H9 (cell line): ENCODE data around the gene RPLP2. TPM values are rescaled to one million over a fixed set of nuclear protein-coding genes. Genes with fewer than 3 reads are reported as not detected.
A peak's percentile ranks its signal among the peaks of the same experiment; 100 is the strongest.

Experiments
- DNase-seq: peaks from one replicate; pipeline ENCODE4 v3.0.0-alpha.2; 2017
- H2AFZ ChIP-seq: one replicate; pipeline ENCODE4 v1.6.1; 2013; ENCODE audit warnings: mild to moderate bottlenecking, low read length, control low read depth, moderate library complexity
- H2AK5ac ChIP-seq: 2 replicates; pipeline ENCODE4 v1.6.1; 2013; ENCODE audit warnings: low read length, control low read depth, mixed read lengths; ENCODE audit not compliant: insufficient read length
- H2BK120ac ChIP-seq: one replicate; pipeline ENCODE4 v1.6.1; 2013; ENCODE audit warnings: low read depth, mild to moderate bottlenecking, low read length, control low read depth, inconsistent platforms; ENCODE audit not compliant: poor library complexity, severe bottlenecking
- H2BK12ac ChIP-seq: 2 replicates; pipeline ENCODE4 v1.6.1; 2013; ENCODE audit warnings: low read length, control low read depth, mixed read lengths, low read depth; ENCODE audit not compliant: insufficient read length
- H2BK15ac ChIP-seq: 2 replicates; pipeline ENCODE4 v1.6.1; 2013; ENCODE audit warnings: low read depth, low read length, control low read depth
- H2BK20ac ChIP-seq: one replicate; pipeline ENCODE4 v1.6.1; 2013; ENCODE audit warnings: low read depth, mild to moderate bottlenecking, low read length, control low read depth, inconsistent platforms; ENCODE audit not compliant: poor library complexity, severe bottlenecking
- H2BK5ac ChIP-seq: 2 replicates; pipeline ENCODE4 v1.6.1; 2013; ENCODE audit warnings: low read length, control low read depth, mixed read lengths; ENCODE audit not compliant: insufficient read length
- H3K14ac ChIP-seq: 2 replicates; pipeline ENCODE4 v1.6.1; 2013; ENCODE audit warnings: low read length, control low read depth; ENCODE audit not compliant: insufficient read depth
- H3K18ac ChIP-seq: 2 replicates; pipeline ENCODE4 v1.6.1; 2013; ENCODE audit warnings: low read depth, mild to moderate bottlenecking, mixed read lengths, low read length, control low read depth; ENCODE audit not compliant: insufficient read length
- H3K23ac ChIP-seq: 2 replicates; pipeline ENCODE4 v1.6.1; 2013; ENCODE audit warnings: low read length, control low read depth, mixed read lengths, low read depth; ENCODE audit not compliant: insufficient read length
- H3K23me2 ChIP-seq: 2 replicates; pipeline ENCODE4 v1.6.1; 2013; ENCODE audit warnings: low read depth, mild to moderate bottlenecking, mixed read lengths, low read length, control low read depth; ENCODE audit not compliant: insufficient read length, poor library complexity, severe bottlenecking
- H3K27ac ChIP-seq: 2 replicates; pipeline ENCODE4 v1.5.1; 2013; ENCODE audit warnings: low read length, control low read depth, mixed read lengths, low read depth; ENCODE audit not compliant: insufficient read length
- H3K27me3 ChIP-seq: 2 replicates; pipeline ENCODE4 v1.6.1; 2013; ENCODE audit warnings: low read length, control low read depth, inconsistent platforms; ENCODE audit not compliant: insufficient read depth
- H3K4ac ChIP-seq: 2 replicates; pipeline ENCODE4 v1.6.1; 2013; ENCODE audit warnings: low read depth, mild to moderate bottlenecking, control low read depth, inconsistent platforms, low read length, moderate library complexity
- H3K4me1 ChIP-seq: 2 replicates; pipeline ENCODE4 v1.6.1; 2013; ENCODE audit warnings: low read length, control low read depth, inconsistent platforms; ENCODE audit not compliant: insufficient read depth
- H3K4me2 ChIP-seq: 2 replicates; pipeline ENCODE4 v1.6.1; 2013; ENCODE audit warnings: low read length, control low read depth, mixed read lengths; ENCODE audit not compliant: insufficient read length, insufficient read depth
- H3K56ac ChIP-seq: 2 replicates; pipeline ENCODE4 v1.6.1; 2013; ENCODE audit warnings: low read depth, mild to moderate bottlenecking, mixed read lengths, low read length, control low read depth; ENCODE audit not compliant: insufficient read length
- H3K79me1 ChIP-seq: 2 replicates; pipeline ENCODE4 v1.6.1; 2013; ENCODE audit warnings: low read depth, mild to moderate bottlenecking, moderate library complexity, low read length, control low read depth, inconsistent platforms; ENCODE audit not compliant: insufficient read depth, poor library complexity, severe bottlenecking
- H3K79me2 ChIP-seq: 2 replicates; pipeline ENCODE4 v1.6.1; 2013; ENCODE audit warnings: low read length, control low read depth, inconsistent platforms; ENCODE audit not compliant: insufficient read depth
- H3K9ac ChIP-seq: 2 replicates; pipeline ENCODE4 v1.6.1; 2013; ENCODE audit warnings: low read length, control low read depth, mixed read lengths; ENCODE audit not compliant: insufficient read length; ENCODE audit errors: extremely low read depth
- H3K9me3 ChIP-seq: one replicate; pipeline ENCODE4 v1.6.1; 2013; ENCODE audit warnings: low read depth, low read length, inconsistent platforms; ENCODE audit not compliant: control insufficient read depth
- H3T11ph ChIP-seq: one replicate; pipeline ENCODE4 v1.6.1; 2013; ENCODE audit warnings: mild to moderate bottlenecking, low read length, control low read depth, inconsistent platforms
- H4K20me1 ChIP-seq: one replicate; pipeline ENCODE4 v1.6.1; 2013; ENCODE audit not compliant: control insufficient read depth, insufficient read length, insufficient read depth
- H4K5ac ChIP-seq: 2 replicates; pipeline ENCODE4 v1.6.1; 2013; ENCODE audit warnings: low read depth, mild to moderate bottlenecking, mixed read lengths, low read length, control low read depth; ENCODE audit not compliant: insufficient read length
- H4K8ac ChIP-seq: replicated peaks from 2 replicates; pipeline ENCODE4 v1.6.1; 2013; ENCODE audit warnings: low read length, control low read depth, mixed read lengths, low read depth; ENCODE audit not compliant: insufficient read length
- H4K91ac ChIP-seq: 2 replicates; pipeline ENCODE4 v1.6.1; 2013; ENCODE audit warnings: low read depth, mild to moderate bottlenecking, moderate library complexity, mixed read lengths, low read length, control low read depth; ENCODE audit not compliant: insufficient read length
- H3K27ac Mint-ChIP-seq, 3 experiments: 2 replicates in 2 of 3; 3 replicates in 1 of 3; pipeline ENCODE4 v1.8.0; 2020 to 2021; ENCODE audit warnings: mixed read lengths in 3 of 3, mild to moderate bottlenecking in 1 of 3, moderate library complexity in 1 of 3
- H3K27me3 Mint-ChIP-seq: 2 replicates; pipeline ENCODE4 v1.8.0; 2021; ENCODE audit warnings: low read depth, mild to moderate bottlenecking, moderate library complexity, mixed read lengths
- H3K36me3 Mint-ChIP-seq, 3 experiments: 2 replicates in 2 of 3; 3 replicates in 1 of 3; pipeline ENCODE4 v1.8.0; 2020 to 2021; ENCODE audit warnings: low read depth in 3 of 3, mixed read lengths in 3 of 3; ENCODE audit not compliant: insufficient read depth in 1 of 3
- H3K4me1 Mint-ChIP-seq, 2 experiments: 2 replicates each; pipeline ENCODE4 v1.8.0; 2020; ENCODE audit warnings: mixed read lengths in 2 of 2
- H3K4me3 Mint-ChIP-seq, 2 experiments: 2 replicates in 1 of 2; 3 replicates in 1 of 2; pipeline ENCODE4 v1.8.0; 2020 to 2021; ENCODE audit warnings: mild to moderate bottlenecking in 2 of 2, mixed read lengths in 2 of 2, moderate library complexity in 1 of 2
- H3K9me3 Mint-ChIP-seq, 2 experiments: 2 replicates in 1 of 2; 3 replicates in 1 of 2; pipeline ENCODE4 v1.8.0; 2020; ENCODE audit warnings: mild to moderate bottlenecking in 2 of 2, mixed read lengths in 2 of 2, moderate library complexity in 1 of 2
- CTCF ChIP-seq: fragments of 200-600 bp; sonication (generic); conservative IDR thresholded peaks from 3 replicates; pipeline ENCODE4 v1.8.0; 2021; ENCODE audit warnings: antibody characterized with exemption, mild to moderate bottlenecking
- WGBS: extraction: QIAGEN DNeasy Blood & Tissue Kit; methylation state at CpG from one replicate; pipeline ENCODE4 v1.1.7; 2013; ENCODE audit warnings: missing lambda C conversion rate, low lambda C conversion rate, mixed read lengths; ENCODE audit not compliant: insufficient read length; ENCODE audit errors: extremely low coverage; 5-methylcytosine and 5-hydroxymethylcytosine counted together
- total RNA-seq: library from RNA; stranded (reverse); gene quantifications from 2 replicates; pipeline ENCODE4 v1.2.1, GENCODE V29; 2021

RPLP2 gene
- total RNA-seq, 1 experiment from 2014 or later, result 2,138 TPM

- Histone ChIP-seq H4K20me1 (no peaks in the 10 kb centered on the region), H2BK5ac (no peak overlapping the region), H4K91ac (no peak overlapping the region), H3K4ac (no peak overlapping the region), H3K23me2 (peaks cover 6% of the 10 kb centered on the region), H3K79me1 (peaks cover 8% of the 10 kb centered on the region), H3K9ac (no peak overlapping the region), H3K27ac (no peak overlapping the region), H2BK15ac (no peak overlapping the region), H3K9me3 (no peaks in the 10 kb centered on the region), H3K56ac (no peak overlapping the region), H2AFZ (no peak overlapping the region), H3K18ac (no peak overlapping the region), H3K79me2 (peaks cover 4% of the 10 kb centered on the region; the same call in 1 of the 2 replicates), H4K5ac (no peak overlapping the region), H3T11ph (no peak overlapping the region), H2BK120ac (no peak overlapping the region), H4K8ac (no peak overlapping the region), H2BK20ac (no peak overlapping the region), H3K4me1 (no peaks in the 10 kb centered on the region), H3K27me3 (no peaks in the 10 kb centered on the region), H2AK5ac (no peak overlapping the region), H2BK12ac (no peak overlapping the region), H3K4me2 (no peak overlapping the region), H3K14ac (no peak overlapping the region), H3K23ac (no peak overlapping the region)
- H3K9me3 Mint-ChIP-seq, result no peaks in the 10 kb centered on the region
- peaks cover 5 to 31% (median 23%) of the 10 kb centered on the region in 3 experiments; a peak in 6 of 7 replicates for H3K36me3 Mint-ChIP-seq
- peak; percentile 53 for DNase-seq
- H3K4me1 Mint-ChIP-seq, result peaks cover 10 to 14% of the 10 kb centered on the region in 2 experiments
- H3K27me3 Mint-ChIP-seq, result no peaks in the 10 kb centered on the region
- H3K27ac Mint-ChIP-seq, result no peak overlapping the region
- no peak overlapping the region for H3K4me3 Mint-ChIP-seq
- TF ChIP-seq CTCF, result no peak
- no CpG with 5 or more reads among the region's 15 CpGs for WGBS
Measured at GRCh38 chr11:771617-772204, 38.1 kb upstream of the RPLP2 start.
